Sigmoid colon (tissue), 4 donors: ENCODE results near the gene WNK1.

Source experiments
- EP300 ChIP-seq, 4 donors: sonication (generic); formaldehyde crosslinking; IDR thresholded peaks; one replicate each; pipeline ENCODE4 v1.6.1; 2017; ENCODE audit warnings: antibody characterized with exemption in 4 of 4
- POLR2A ChIP-seq, 2 donors: fragments of 450-650 bp; IDR thresholded peaks; one replicate each; pipeline ENCODE4 v1.6.1; 2016; ENCODE audit warnings: antibody characterized with exemption in 2 of 2, mild to moderate bottlenecking in 2 of 2, moderate library complexity in 2 of 2
- POLR2AphosphoS5 ChIP-seq, 4 donors: sonication (generic); formaldehyde crosslinking; IDR thresholded peaks; one replicate each; pipeline ENCODE4 v1.6.1; 2017; ENCODE audit warnings: antibody characterized with exemption in 4 of 4
- TF ChIP-seq, protein P1 (sequence below), 4 experiments: fragments of 450-650 bp in 3 of 4; fragments of 200-600 bp in 1 of 4; IDR thresholded peaks; one replicate each; pipeline ENCODE4 v1.5.1; 2016 to 2019; ENCODE audit warnings: antibody characterized with exemption in 4 of 4, mild to moderate bottlenecking in 3 of 4, moderate library complexity in 2 of 4

GRCh38 chr12:903055-903454, 150.7 kb downstream of the WNK1 start:
- TF ChIP-seq POLR2A (IDR thresholded peaks at IDR 0.05): no peak
- TF ChIP-seq, protein P1, sequence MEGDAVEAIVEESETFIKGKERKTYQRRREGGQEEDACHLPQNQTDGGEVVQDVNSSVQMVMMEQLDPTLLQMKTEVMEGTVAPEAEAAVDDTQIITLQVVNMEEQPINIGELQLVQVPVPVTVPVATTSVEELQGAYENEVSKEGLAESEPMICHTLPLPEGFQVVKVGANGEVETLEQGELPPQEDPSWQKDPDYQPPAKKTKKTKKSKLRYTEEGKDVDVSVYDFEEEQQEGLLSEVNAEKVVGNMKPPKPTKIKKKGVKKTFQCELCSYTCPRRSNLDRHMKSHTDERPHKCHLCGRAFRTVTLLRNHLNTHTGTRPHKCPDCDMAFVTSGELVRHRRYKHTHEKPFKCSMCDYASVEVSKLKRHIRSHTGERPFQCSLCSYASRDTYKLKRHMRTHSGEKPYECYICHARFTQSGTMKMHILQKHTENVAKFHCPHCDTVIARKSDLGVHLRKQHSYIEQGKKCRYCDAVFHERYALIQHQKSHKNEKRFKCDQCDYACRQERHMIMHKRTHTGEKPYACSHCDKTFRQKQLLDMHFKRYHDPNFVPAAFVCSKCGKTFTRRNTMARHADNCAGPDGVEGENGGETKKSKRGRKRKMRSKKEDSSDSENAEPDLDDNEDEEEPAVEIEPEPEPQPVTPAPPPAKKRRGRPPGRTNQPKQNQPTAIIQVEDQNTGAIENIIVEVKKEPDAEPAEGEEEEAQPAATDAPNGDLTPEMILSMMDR (IDR thresholded peaks at IDR 0.05): no peak
- TF ChIP-seq EP300 (IDR thresholded peaks at IDR 0.05): no peak
- TF ChIP-seq POLR2AphosphoS5 (IDR thresholded peaks at IDR 0.05): no peak
